Common myeloid progenitor, CD34-positive (primary cell): Measurements from ENCODE around the gene ETS1.

Experiments
- CTCF ChIA-PET: fragments of 350-600 bp; sonication (Branson Sonifier 250); formaldehyde crosslinking; loops from one replicate; lab custom pipeline; 2021; ENCODE audit warnings: antibody characterized with exemption; lab: Charles Lee
- POLR2A ChIA-PET: fragments of 350-600 bp; sonication (Branson Sonifier 250); formaldehyde crosslinking; loops from one replicate; lab custom pipeline; 2021; ENCODE audit warnings: antibody characterized with exemption; lab: Charles Lee
- DNase-seq, 3 donors: peaks; one replicate each; pipeline versions ENCODE4 v3.0.0 to v3.0.0-alpha.2; 2013
- H3K27ac ChIP-seq, 2 experiments: 1 replicate in 1 of 2; 2 replicates in 1 of 2; pipeline ENCODE4 v1.7.0; 2013; ENCODE audit warnings: inconsistent platforms in 2 of 2, low read length in 2 of 2, mild to moderate bottlenecking in 2 of 2, low read depth in 1 of 2, moderate library complexity in 1 of 2; ENCODE audit not compliant: severe bottlenecking in 2 of 2, insufficient read depth in 1 of 2, poor library complexity in 1 of 2
- H3K27me3 ChIP-seq, 5 experiments: replicated peaks in 2 of 5; 1 replicate in 3 of 5; 2 replicates in 2 of 5; pipeline versions ENCODE4 v1.6.1 to v1.7.0; 2013; ENCODE audit warnings: low read length in 4 of 5, mild to moderate bottlenecking in 2 of 5, moderate library complexity in 2 of 5, inconsistent platforms in 1 of 5; ENCODE audit not compliant: insufficient read depth in 5 of 5, control insufficient read depth in 4 of 5
- H3K36me3 ChIP-seq, 4 experiments: 1 replicate in 2 of 4; 2 replicates in 2 of 4; pipeline versions ENCODE4 v1.6.1 to v1.7.0; 2013; ENCODE audit warnings: low read length in 3 of 4, control low read depth in 1 of 4, mild to moderate bottlenecking in 1 of 4; ENCODE audit not compliant: control insufficient read depth in 4 of 4, insufficient read depth in 4 of 4
- H3K4me1 ChIP-seq, 4 experiments: 1 replicate in 3 of 4; 2 replicates in 1 of 4; pipeline versions ENCODE4 v1.6.1 to v1.7.1; 2013; ENCODE audit warnings: low read length in 3 of 4, mild to moderate bottlenecking in 3 of 4, control low read depth in 1 of 4, inconsistent platforms in 1 of 4, moderate library complexity in 1 of 4; ENCODE audit not compliant: control insufficient read depth in 4 of 4, insufficient read depth in 4 of 4; ENCODE audit errors: control extremely low read depth in 1 of 4
- H3K4me3 ChIP-seq, 7 experiments: 1 replicate in 4 of 7; 2 replicates in 3 of 7; pipeline versions ENCODE4 v1.5.1 to v1.7.0; 2013; ENCODE audit warnings: mild to moderate bottlenecking in 7 of 7, low read length in 6 of 7, moderate library complexity in 6 of 7, inconsistent platforms in 2 of 7, low read depth in 2 of 7, control low read depth in 1 of 7; ENCODE audit not compliant: insufficient read depth in 4 of 7, control insufficient read depth in 1 of 7; ENCODE audit errors: extremely low read depth in 1 of 7
- H3K9me3 ChIP-seq, 5 experiments: 1 replicate in 4 of 5; 2 replicates in 1 of 5; pipeline versions ENCODE4 v1.6.1 to v1.7.1; 2013; ENCODE audit warnings: low read length in 4 of 5, mild to moderate bottlenecking in 2 of 5, inconsistent platforms in 1 of 5, low read depth in 1 of 5, moderate library complexity in 1 of 5; ENCODE audit not compliant: control insufficient read depth in 4 of 5, insufficient read depth in 2 of 5; ENCODE audit errors: control extremely low read depth in 1 of 5
- WGBS: methylation state at CpG from one replicate; pipeline ENCODE4 v1.1.5; 2013; ENCODE audit not compliant: insufficient coverage; 5-methylcytosine and 5-hydroxymethylcytosine counted together

Gene ETS1

GRCh38 chr11:128565881-128566280 lies 21.5 kb downstream of the ETS1 start:
- H3K4me1 ChIP-seq: peaks cover 2 to 17% (median 10%) of the 10 kb centered on the region in 4 experiments
- no peaks in the 10 kb centered on the region for H3K36me3 ChIP-seq
- no peak for DNase-seq
- H3K9me3 ChIP-seq: no peaks in the 10 kb centered on the region
- 100% methylated on average over 4 of the region's 5 CpGs for WGBS
- no peak overlapping the region for H3K4me3 ChIP-seq
- ChIA-PET CTCF (interaction anchor here (1.2 kb wide), 1 partner anchor 58 kb away, joined by 7 read pairs; no protein-coding TSS in a partner anchor), POLR2A (no interaction called here)
- H3K27ac ChIP-seq: no peak overlapping the region
- no peaks in the 10 kb centered on the region for H3K27me3 ChIP-seq

- ChIA-PET CTCF (interaction anchor here (1.0 kb wide), 1 partner anchor 20 kb away, joined by 3 read pairs; no protein-coding TSS in a partner anchor), POLR2A (no interaction called here)
- no peaks in the 10 kb centered on the region for H3K9me3 ChIP-seq
- peaks cover 2 to 17% (median 10%) of the 10 kb centered on the region in 4 experiments for H3K4me1 ChIP-seq
- no peaks in the 10 kb centered on the region for H3K36me3 ChIP-seq
- 92% methylated on average over 3 of the region's 3 CpGs for WGBS
- H3K27me3 ChIP-seq: no peaks in the 10 kb centered on the region
- no peak overlapping the region for H3K4me3 ChIP-seq
- H3K27ac ChIP-seq: no peak overlapping the region
- DNase-seq: no peak
These were observed 22.6 kb downstream of the ETS1 start for GRCh38 chr11:128564642-128565245.

- Histone ChIP-seq H3K9me3 (no peaks in the 10 kb centered on the region), H3K4me1 (peaks cover 2 to 17% (median 10%) of the 10 kb centered on the region in 4 experiments), H3K4me3 (no peak overlapping the region), H3K27ac (no peak overlapping the region), H3K27me3 (no peaks in the 10 kb centered on the region), H3K36me3 (no peaks in the 10 kb centered on the region)
- ChIA-PET POLR2A (interaction anchor here (0.6 to 1.1 kb wide), 2 partner anchors 11 to 376 kb away, joined by 3 to 4 read pairs; no protein-coding TSS in a partner anchor), CTCF (interaction anchor here (1.0 kb wide), 1 partner anchor 20 kb away, joined by 3 read pairs; no protein-coding TSS in a partner anchor)
- WGBS: 55% methylated on average over 6 of the region's 11 CpGs
- DNase-seq: no peak
These were observed 23.3 kb downstream of the ETS1 start for GRCh38 chr11:128563942-128564641.

GRCh38 chr11:128563308-128563707 lies 24.1 kb downstream of the ETS1 start:
- ChIA-PET POLR2A (interaction anchor here (0.6 to 1.1 kb wide), 2 partner anchors 10 to 377 kb away, joined by 3 to 4 read pairs; no protein-coding TSS in a partner anchor), CTCF (no interaction called here)
- Histone ChIP-seq H3K27me3 (no peaks in the 10 kb centered on the region), H3K4me3 (no peak overlapping the region), H3K9me3 (no peaks in the 10 kb centered on the region), H3K4me1 (peaks cover 2 to 15% (median 9%) of the 10 kb centered on the region in 4 experiments), H3K27ac (no peak overlapping the region), H3K36me3 (no peaks in the 10 kb centered on the region)
- DNase-seq: no peak
- WGBS: 97% methylated on average over 5 of the region's 5 CpGs

- WGBS: 83% methylated on average over 1 of the region's 3 CpGs
- DNase-seq: no peak
These were observed 27.8 kb downstream of the ETS1 start for GRCh38 chr11:128559496-128560103.

GRCh38 chr11:128555606-128556005 lies 31.8 kb downstream of the ETS1 start:
- H3K27me3 ChIP-seq: no peaks in the 10 kb centered on the region
- no peaks in the 10 kb centered on the region for H3K36me3 ChIP-seq
- H3K4me3 ChIP-seq: no peak overlapping the region
- peaks cover 18 to 31% (median 21%) of the 10 kb centered on the region in 4 experiments for H3K4me1 ChIP-seq
- no peak for DNase-seq
- POLR2A ChIA-PET: no interaction called here
- no peak overlapping the region for H3K27ac ChIP-seq
- WGBS: 95% methylated on average over 2 of the region's 2 CpGs
- no peaks in the 10 kb centered on the region for H3K9me3 ChIP-seq
- CTCF ChIA-PET: interaction anchor here (1.5 kb wide), 1 partner anchor 56 kb away, joined by 5 read pairs; no protein-coding TSS in a partner anchor

More at GRCh38 chr11:128559496-128560103, 27.8 kb downstream of the ETS1 start:
- H3K4me3 ChIP-seq: no peak overlapping the region
- ChIA-PET POLR2A (no interaction called here), CTCF (interaction anchor here (0.8 kb wide), 1 partner anchor 48 kb away, joined by 3 read pairs; no protein-coding TSS in a partner anchor)
- no peaks in the 10 kb centered on the region for H3K36me3 ChIP-seq
- H3K4me1 ChIP-seq: peaks cover 2 to 8% (median 5%) of the 10 kb centered on the region in 4 experiments
- H3K9me3 ChIP-seq: no peaks in the 10 kb centered on the region
- H3K27me3 ChIP-seq: no peaks in the 10 kb centered on the region
- H3K27ac ChIP-seq: no peak overlapping the region
